ENCODE data around the gene TPP2. TPM values are rescaled to one million over a fixed set of nuclear protein-coding genes. Genes with fewer than 3 reads are reported as not detected.

Gene TPP2
- polyA plus RNA-seq, 5 donors = 38.7 to 80.0 (median 72.9) TPM

DNA sequence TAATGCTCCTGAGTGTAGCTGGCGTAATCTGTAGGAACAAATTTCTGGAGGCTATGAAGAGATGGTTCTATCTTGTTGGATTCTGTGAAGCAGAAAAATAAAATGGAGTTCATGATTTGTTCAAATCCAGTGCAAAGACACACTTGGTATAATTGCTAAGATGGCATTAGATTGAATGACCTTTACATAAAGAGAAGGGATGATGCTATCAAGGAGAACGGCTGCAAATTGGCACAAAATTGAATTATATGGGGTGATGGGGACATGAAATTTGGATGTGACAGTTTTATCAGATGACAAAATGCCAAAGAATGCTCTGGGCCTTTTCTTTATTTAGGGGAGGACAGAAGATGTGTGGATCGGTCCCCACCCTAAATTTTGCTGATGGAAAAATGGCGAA lies 94.1 kb downstream of the TPP2 start:
- no peak for DNase-seq

DNA sequence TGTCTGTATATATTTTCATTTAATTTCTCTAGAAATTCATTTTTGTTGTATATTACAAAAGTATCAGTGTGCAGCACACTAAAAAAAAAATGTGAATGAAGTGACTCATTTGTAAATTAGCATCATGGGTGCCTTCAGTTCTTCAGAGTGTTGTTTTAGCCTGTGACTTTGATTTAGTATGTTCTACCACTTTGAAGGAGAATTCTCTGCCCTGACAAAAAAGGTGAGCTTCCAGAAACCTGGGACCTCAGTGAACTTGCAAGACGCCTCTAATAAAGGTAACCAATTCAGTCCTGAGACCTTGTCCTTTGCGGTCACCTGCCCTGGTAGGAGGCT lies 95.7 kb downstream of the TPP2 start:
- no peak for DNase-seq

DNA sequence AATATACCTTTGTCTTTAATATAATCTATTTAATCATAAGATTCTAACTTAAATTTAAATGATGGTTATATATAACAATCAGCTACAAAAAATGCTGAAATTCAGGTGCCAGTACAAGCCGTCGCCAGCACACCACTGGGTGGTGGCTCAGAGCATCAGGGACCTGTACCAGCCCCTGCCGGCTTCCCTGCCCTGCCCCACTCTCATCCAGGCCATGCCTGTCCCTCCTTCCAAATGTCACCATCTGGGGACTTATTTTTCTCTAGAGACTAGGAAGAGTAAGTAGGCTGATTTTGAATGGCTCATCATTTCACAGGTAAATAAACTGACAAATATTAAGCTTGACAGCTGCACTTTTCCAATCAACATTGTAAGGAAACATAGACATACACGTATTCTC lies 96.5 kb downstream of the TPP2 start:
- DNase-seq = no peak

DNA sequence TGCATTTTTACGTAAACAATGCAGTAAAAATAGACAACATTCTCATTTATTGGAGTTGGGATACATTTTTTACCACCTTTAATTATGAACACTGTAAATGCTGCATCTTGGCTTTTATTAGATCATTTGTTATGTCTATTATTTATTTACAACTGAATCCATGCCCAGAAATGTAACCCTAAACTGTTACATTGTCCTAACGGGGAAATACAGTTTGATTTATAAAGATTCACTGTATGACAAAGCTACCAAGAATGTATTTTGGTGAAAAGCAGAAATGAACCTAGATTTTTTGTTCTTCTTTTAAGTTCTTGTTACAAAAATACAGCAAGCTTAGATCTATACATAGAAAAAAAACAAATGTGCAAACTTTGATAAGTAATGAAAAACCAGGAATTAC lies 97.0 kb downstream of the TPP2 start:
- no peak for DNase-seq

GRCh38 chr13:102694937-102695336 lies 98.2 kb downstream of the TPP2 start, which contains the start of gene METTL21C:
TSS of gene METTL21C (minus strand) at chr13:102695044. CDS start at chr13:102694498, 546 bp downstream.
- no peak for DNase-seq

DNA sequence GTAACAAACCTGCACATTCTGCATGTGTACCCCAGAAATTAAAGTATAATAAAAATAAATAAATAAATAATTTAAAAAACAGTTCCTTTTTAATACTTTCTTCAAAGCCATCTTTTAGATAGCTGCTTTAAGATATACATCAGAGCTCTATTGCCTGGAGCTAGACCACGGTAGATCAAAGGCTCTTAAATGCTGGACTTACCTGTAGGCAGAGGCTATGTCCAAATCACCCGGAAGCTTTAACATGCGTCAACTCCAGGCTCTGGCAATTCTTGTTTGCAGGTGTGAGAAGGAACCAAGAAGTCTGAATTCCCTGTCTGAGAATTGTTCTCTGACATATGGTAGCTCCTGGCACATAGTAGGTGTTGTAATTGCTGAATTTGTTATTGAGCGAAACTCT lies 99.7 kb downstream of the TPP2 start:
- no peak for DNase-seq

GRCh38 chr13:102697264-102697663 lies 100.5 kb downstream of the TPP2 start:
- DNase-seq = no peak

DNA sequence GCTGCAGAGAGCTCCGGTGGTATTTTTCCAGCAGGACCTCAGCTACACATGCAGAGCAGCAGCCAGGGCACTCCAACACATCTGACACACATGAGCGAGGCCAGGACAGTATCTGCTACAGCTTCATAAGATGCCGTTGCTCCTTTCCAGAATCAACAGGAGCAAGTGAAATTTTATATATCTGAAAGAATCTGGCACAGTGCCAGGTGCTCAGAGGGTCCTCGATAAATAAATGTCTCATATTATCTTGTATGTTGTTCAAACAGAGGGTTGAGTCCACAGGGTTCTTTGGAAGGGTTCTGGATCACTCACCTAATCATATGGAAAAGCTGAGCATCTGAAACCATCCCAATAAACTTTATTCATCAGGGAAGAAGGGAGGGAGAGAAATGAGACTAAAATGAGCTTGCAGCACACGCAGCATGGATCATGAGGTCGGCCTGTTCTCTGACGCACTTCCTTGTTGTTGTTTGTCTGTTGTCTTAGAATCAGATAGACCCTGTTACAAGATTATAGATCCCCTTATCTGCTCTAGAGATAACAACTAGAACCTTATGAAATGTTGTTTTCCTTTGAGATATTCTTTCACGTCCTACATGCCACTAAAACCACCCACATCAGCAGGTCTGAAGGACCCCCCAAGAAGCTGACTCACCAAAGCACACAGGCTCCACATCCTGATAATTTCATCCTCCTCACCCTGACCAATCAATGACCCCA lies 101.3 kb downstream of the TPP2 start:
- no peak for DNase-seq

DNA sequence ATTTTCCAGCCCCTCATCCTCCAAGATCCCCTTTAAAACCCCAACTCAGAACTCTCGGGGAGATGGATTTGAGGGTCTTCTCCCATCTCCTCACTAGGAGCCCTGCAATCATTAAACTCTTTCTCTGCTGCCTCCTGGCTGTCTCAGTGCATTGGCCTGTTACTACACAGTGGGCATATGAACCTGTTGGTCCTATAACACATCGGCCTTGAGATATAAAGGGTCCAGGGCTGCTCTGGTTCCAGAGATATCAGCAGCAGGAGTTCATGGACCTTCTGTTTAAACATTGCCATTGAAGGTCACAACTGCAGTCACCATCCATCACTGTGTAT lies 101.8 kb downstream of the TPP2 start:
- DNase-seq = no peak

DNA sequence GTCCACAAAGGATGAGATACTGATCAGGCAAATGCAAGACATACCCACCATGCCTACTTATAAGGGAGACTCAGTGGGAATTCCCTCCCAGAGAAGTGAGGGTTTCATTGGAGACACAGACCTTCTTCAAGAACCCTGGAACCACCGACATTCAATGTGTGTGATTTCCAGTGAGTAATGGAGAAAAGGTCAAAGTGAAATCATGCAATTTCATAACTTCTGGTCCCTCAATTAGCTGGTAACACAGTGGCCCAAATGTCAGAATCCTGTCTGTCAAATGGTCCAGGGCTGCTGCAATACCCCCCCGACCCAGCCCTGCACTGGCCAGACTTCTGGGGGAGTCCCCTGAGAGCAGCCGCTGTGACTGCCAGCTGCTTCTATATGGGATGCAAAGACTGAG lies 102.7 kb downstream of the TPP2 start:
- DNase-seq = no peak

GRCh38 chr13:102700088-102701031 lies 103.6 kb downstream of the TPP2 start:
- DNase-seq = no peak

DNA sequence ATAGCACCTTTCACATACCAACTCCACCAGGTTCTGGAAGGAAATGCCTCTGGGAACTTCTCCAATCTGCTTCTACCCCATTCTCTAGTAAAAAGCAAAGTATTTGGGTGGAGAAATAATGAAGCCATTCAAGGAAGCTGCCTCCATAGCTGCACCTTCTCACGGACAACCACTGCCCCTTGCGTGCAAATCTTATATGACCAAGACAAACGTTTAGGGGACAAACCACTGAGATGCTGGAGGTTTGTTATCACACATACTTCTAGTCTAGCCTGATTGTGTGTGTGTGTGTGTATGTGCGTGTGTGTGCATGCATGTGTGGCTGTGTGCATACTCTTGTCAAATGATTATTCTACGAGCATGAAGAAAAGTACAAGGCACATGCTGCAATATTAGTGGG lies 104.5 kb downstream of the TPP2 start:
- no peak for DNase-seq

GRCh38 chr13:102702965-102703725 lies 106.4 kb downstream of the TPP2 start:
- no peak for DNase-seq

DNA sequence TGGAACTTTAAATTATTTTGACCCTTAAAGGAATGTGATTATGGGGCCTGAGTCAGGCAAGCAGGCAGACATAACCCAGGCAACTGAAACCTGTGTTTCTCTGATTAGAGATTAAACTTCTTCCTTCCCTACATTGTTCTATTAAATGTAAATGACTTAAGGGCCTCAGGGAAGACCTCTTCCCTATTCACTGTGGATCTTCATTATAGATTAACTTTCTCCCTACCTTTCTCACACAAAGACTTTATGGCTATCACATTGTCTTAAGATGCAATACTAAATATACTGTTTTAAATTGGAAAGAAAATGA lies 106.9 kb downstream of the TPP2 start:
- DNase-seq = no peak

DNA sequence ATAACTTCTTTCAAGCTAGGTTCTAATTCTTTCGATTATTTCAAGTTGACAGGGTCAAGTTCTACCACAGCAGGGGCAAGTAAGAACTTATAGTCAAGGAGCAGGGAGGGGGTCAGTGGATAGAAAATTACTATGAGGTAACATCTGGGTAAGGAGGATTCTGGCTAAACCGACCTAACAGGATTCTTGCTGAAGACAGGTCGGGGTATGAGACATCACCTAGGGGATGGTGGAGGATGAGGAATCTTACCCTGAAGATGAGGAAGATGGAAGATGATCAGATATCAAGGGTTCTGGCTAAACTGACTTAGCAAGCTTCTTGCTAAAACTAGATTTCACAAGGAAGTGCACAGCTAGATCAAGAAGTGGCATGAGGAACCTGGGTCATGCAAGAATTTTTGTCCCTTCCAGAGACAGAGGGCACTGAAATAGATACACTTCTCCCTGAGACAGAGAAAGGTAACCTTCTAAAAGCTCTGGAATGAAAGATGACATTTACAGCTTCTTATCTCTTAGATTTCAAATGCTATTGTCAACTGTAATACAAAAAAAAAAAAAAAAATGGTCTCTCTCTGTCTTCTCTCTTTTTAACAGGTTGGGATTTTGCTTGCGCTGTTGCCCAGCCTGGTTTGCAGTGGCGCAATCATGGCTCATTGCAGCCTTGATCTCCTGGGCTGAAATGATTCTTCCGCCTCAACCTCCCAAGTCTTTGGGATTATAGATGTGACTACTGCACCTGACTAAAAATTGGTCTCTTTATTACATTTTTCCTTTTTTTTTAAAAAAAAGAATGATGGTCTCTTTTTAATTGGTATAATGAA lies 107.7 kb downstream of the TPP2 start:
- DNase-seq = no peak

GRCh38 chr13:102707467-102707866 lies 110.7 kb downstream of the TPP2 start:
- no peak for DNase-seq

DNA sequence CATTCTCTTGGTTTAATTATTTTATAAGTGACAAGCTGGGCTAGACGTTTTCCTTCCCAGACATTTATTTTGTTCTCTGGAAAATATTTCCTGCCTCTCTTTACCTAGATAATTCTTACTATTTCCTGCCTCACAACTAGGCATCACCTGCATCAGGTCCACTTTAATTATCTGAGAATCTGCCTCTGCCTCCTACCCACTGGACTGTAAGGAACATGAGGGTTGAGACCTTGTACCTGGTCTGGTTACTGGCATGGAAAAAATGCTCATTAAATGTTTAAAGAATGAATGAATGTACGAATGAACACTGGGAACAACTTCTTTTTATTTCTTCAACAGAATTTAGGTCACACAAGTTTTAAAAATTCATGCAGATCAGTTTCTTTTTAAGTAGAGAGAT lies 111.4 kb downstream of the TPP2 start:
- DNase-seq = no peak

- no peak for DNase-seq
Observed at GRCh38 chr13:102708991-102709390, 112.2 kb downstream of the TPP2 start.

GRCh38 chr13:102709536-102709935 lies 112.8 kb downstream of the TPP2 start:
- DNase-seq = no peak

DNA sequence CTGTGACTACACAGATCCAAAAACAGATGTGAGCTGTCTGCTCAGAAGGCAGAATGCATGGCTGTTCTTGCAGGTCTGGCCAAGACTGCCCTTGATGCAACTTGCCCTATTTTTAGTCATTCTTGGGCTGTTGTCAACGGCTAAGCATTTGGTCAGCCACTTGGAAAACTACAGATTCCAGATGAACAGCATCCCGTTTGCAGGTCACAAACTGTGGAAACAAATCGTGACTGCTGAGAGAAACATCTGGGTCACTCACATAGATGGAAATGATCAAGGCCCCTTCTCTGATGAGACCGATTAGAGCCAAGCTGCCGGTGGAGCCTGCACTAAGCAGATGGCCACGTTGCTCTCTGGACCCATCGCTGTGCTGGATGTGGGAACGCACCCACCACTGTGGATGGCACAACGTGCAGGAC lies 113.5 kb downstream of the TPP2 start:
- no peak for DNase-seq

DNA sequence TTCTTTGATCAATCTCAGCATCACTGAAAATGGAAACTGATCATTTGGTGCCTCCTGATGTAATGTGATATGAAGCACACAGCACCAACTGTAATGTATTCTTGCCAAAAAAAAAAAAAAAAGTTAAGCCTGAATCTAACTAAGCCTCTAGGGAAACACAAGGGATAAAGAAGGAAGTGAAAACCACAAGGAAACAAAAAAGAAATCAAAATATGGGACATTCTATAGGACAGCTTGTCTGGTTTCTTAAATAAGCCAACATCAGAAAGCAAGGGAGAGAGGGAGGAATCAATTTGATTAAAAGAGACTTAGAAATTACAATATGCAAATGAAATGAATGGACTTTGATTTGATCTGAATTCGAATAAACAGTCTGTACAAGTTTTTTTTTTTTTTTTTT lies 118.7 kb downstream of the TPP2 start:
- no peak for DNase-seq

GRCh38 chr13:102718746-102719145 lies 122.0 kb downstream of the TPP2 start:
- DNase-seq = no peak
